CD4-positive, alpha-beta T cell treated with Interleukin-4 for 1 hour (primary cell): ENCODE measurements around the gene EIF6.
"Not testable (repeated sequence)": the region's sequence is repeated elsewhere in the genome, so short reads cannot be mapped to it uniquely, and the experiment has no call there.

Experiments
- DNase-seq, 2 donors: peaks; one replicate each; pipeline ENCODE4 v3.0.0-alpha.2; 2020 to 2022

EIF6 gene

GRCh38 chr20:35277531-35278395 is 6.8 kb downstream of the EIF6 start, which contains the start of gene MMP24OS:
TSS of gene MMP24OS (minus strand) at chr20:35278122. CDS start at chr20:35277929, 193 bp downstream.
- peak; percentile 92 for DNase-seq

GRCh38 chr20:35277127-35277526 is 7.4 kb downstream of the EIF6 start:
- no peak for DNase-seq

GRCh38 chr20:35276408-35276807 is 8.2 kb downstream of the EIF6 start:
- DNase-seq, result no peak

- DNase-seq, result no peak
Observed at GRCh38 chr20:35275741-35276251, 8.8 kb downstream of the EIF6 start.

- no peak for DNase-seq
Observed at GRCh38 chr20:35274172-35275092, 10.1 kb downstream of the EIF6 start.

- no peak for DNase-seq
Observed at GRCh38 chr20:35273449-35274171, 11.0 kb downstream of the EIF6 start.

GRCh38 chr20:35271904-35272303 is 12.7 kb downstream of the EIF6 start:
- DNase-seq, result no peak

GRCh38 chr20:35271073-35271882 is 13.3 kb downstream of the EIF6 start:
- DNase-seq, result no peak

GRCh38 chr20:35270021-35270902 is 14.3 kb downstream of the EIF6 start:
- no peak for DNase-seq

- peak; percentile 33 to 46 for DNase-seq
Observed at GRCh38 chr20:35269055-35269781, 15.4 kb downstream of the EIF6 start.

- no peak for DNase-seq
Observed at GRCh38 chr20:35267092-35267491, 17.5 kb downstream of the EIF6 start.

- no peak for DNase-seq
Observed at GRCh38 chr20:35264755-35265154, 19.8 kb downstream of the EIF6 start.

GRCh38 chr20:35263532-35264341 is 20.8 kb downstream of the EIF6 start:
- DNase-seq, result no peak

- not testable (repeated sequence) for DNase-seq
Observed at GRCh38 chr20:35262731-35263531, 21.6 kb downstream of the EIF6 start.

- DNase-seq, result not testable (repeated sequence)
Observed at GRCh38 chr20:35262321-35262720, 22.3 kb downstream of the EIF6 start.

GRCh38 chr20:35260426-35260825 is 24.1 kb downstream of the EIF6 start:
- no peak for DNase-seq

- no peak for DNase-seq
Observed at GRCh38 chr20:35257175-35257909, 27.2 kb downstream of the EIF6 start.
